Measurements from ENCODE around the gene HOXC6.

DNA sequence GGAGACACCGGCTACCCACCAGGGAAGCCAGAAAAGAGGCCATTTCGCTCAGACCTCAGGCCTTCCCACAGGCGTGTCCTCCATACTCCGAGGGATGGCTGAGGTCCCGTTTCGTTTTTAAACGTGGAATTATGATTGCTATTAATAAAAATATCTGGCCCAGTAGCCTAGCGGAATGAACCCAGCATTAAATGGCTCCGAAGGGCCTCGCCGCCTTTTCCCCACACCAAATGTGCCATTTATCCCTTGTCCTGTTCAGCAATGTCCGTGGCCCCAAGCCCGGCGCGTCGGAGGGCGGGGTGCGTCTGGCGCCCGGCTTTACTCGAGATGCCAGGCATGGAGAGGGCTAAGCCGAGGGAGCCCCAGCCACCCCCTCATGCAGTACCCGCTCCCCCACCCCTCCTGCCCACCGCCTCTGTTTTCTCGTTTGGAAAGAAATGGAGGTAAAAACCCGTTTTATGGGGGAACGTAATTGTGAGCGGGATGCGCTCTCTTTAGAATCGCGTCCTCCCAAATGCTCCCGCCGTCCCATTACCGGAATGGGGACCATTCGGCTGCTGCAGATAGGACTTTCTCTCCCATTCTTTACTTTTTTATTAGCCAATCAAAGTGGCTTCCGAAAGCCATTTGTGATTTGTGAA lies 13.7 kb upstream of the HOXC6 start:
- TF ChIP-seq, protein P1, sequence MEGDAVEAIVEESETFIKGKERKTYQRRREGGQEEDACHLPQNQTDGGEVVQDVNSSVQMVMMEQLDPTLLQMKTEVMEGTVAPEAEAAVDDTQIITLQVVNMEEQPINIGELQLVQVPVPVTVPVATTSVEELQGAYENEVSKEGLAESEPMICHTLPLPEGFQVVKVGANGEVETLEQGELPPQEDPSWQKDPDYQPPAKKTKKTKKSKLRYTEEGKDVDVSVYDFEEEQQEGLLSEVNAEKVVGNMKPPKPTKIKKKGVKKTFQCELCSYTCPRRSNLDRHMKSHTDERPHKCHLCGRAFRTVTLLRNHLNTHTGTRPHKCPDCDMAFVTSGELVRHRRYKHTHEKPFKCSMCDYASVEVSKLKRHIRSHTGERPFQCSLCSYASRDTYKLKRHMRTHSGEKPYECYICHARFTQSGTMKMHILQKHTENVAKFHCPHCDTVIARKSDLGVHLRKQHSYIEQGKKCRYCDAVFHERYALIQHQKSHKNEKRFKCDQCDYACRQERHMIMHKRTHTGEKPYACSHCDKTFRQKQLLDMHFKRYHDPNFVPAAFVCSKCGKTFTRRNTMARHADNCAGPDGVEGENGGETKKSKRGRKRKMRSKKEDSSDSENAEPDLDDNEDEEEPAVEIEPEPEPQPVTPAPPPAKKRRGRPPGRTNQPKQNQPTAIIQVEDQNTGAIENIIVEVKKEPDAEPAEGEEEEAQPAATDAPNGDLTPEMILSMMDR (IDR thresholded peaks at IDR 0.05) = no peak
- TF ChIP-seq POLR2A (IDR thresholded peaks at IDR 0.05; ENCODE audit: low read depth) = no peak
- no peak for TF ChIP-seq EP300 (IDR thresholded peaks at IDR 0.05)
- TF ChIP-seq POLR2AphosphoS5 (IDR thresholded peaks at IDR 0.05) = no peak

All from esophagus muscularis mucosa (tissue), 4 donors.